ENCODE data around the gene TMEM54. TPM values are rescaled to one million over a fixed set of nuclear protein-coding genes. Genes with fewer than 3 reads are reported as not detected.

Gene TMEM54
- total RNA-seq, 1 experiment from 2014 or later: 26.6 TPM

DNA sequence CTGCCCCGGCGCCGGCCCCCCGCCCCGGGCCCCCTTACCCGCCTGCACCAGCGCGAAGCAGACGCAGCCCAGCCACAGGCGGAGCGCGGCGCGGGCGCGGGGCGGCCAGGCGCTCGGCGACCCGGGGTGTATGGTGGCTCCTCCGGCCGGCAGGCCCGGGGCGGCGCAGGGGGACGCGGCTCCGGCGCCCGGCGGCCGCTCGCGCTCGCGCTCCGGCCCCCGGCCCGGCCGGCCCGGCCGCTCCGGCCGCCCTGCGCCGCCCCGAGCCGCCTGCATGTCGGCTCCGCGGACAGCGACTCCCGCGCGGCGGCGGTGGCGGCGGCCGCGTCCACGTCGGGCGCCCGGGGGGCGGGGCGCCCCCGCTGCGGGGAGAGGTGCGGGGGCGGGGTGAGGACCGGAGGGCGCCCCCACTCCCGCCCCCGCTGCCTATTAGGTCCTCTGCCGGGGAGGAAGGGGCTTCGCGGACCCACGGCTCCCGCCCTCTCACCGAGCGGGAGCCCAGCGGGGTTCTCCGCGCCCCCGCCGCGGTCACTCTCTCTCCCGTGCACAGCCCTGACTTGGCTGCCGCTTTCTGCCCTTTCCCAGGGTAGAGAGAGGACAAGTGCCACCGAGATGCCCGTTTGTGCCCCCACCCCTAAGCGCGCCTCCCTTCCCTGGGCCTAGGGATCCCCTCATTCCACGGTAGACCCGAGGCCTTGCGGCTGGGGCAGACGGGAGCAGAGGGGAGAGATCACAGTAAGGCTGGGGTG is 30.4 kb downstream of the TMEM54 start, which contains the start of gene FNDC5:
Gene FNDC5 (minus strand): TSS at position 298 of the 749 bp plus-strand sequence.
- in situ Hi-C loops (cut with HindIII; ENCODE audit: low sequenced_read_pairs): no loop called here
- no peak for DNase-seq (ENCODE audit: low spot score)

DNA sequence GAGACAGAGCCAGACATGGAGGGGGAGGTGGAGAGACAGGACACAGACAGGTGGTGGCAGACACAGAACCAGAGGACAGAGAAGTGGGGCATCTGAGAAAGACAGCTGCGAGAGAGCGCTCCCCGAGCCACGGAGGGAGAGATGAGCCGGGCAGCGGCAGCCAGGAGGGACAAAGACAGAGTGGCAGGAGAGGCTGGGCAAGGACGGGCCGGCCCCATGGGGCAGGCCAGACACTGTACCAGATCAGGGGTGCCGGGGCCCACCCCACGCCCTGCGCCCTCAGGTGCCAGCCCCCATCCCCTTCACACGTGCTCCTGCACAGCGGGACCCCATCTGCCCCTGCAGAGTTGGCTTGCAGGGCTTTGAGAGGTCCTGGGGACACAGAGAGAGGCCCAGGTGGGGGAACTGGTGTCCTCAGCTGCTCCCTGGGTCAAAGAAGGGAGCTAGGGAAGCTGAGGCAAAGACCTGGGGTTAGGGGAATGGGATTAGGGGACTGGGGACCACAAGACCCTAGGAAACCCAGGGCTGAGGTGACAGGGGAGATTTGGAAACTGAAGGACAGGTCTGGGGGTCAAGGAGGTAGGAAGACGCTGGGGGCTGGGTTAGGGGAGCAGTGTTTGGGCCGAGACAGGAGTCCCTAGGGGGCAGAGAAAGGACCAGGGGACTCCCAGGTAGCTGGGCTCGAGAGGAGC is 31.1 kb downstream of the TMEM54 start:
- in situ Hi-C loops (cut with HindIII; ENCODE audit: low sequenced_read_pairs): no loop called here
- DNase-seq (ENCODE audit: low spot score): peak; percentile 53

DNA sequence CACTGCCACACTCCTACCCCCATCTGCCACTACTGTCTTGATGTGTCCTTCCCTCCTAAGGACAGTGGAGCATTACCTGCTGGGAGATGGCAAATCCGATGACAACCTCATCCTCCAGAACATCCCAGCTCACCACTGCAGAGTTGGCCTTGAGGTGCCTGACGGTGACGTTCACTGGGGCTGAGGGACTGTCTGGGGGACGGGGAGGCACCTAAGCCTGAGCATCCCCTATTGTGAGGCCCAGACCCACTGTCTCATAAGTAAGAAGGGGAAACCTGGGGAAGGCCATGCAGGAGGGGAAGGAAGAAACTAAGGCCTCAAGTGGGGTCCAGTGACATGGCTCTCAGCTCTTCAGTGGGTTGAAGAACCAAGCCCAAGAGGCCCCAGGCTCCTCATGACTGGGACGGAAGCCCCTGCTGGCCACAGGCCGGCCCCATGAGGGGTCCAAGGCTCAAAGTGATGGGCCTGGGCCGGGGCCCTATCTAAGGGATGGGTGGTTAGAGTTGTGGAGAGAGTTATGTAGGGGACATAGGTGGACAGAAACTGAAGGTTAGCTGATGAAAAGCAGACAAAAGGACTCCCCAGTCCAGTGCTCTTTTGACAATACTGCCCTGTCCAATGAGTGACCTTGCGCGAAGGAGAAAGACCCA is 32.3 kb downstream of the TMEM54 start:
- no peak for DNase-seq (ENCODE audit: low spot score)
- in situ Hi-C loops (cut with HindIII; ENCODE audit: low sequenced_read_pairs): no loop called here

DNA sequence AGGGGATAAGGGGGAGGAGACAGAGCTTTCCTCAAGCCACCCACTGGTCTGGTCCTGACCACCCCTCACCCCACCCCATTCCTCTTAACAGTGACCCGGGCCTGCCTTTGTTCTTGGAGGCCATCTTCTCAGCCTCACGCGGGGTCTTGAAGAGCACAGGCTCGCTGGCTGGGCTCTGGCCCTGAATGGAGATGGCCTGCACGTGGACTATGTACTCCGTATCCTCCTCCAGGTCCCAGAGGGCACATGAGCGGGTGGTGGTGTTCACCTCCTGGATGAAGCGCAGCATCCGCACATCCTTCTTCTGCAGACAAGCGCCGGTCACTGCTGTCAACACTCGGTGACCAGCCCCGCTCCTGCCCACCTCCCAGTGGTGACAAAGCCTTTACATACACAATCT is 33.1 kb downstream of the TMEM54 start:
- no peak for DNase-seq (ENCODE audit: low spot score)
- in situ Hi-C loops (cut with HindIII; ENCODE audit: low sequenced_read_pairs): no loop called here

DNA sequence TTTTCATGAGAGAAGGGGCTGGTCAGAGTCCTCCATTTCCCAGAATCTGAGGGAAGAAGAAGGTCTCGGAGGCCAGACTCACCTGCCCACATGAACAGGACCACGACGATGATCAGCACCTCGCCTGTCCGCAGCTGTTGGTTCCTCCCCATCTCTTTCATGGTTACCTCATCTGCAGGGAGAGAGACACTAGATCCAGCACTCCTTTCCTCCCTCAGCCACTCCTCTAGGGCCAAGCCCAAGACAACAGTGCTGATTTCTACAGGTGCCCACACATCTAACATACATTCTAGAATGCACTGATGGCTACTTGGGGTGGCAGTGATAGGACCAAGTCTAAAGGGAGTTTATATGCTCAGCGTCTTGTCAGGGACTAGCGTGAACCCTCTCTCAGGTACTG is 33.5 kb downstream of the TMEM54 start:
- in situ Hi-C loops (cut with HindIII; ENCODE audit: low sequenced_read_pairs): no loop called here
- DNase-seq (ENCODE audit: low spot score): no peak

DNA sequence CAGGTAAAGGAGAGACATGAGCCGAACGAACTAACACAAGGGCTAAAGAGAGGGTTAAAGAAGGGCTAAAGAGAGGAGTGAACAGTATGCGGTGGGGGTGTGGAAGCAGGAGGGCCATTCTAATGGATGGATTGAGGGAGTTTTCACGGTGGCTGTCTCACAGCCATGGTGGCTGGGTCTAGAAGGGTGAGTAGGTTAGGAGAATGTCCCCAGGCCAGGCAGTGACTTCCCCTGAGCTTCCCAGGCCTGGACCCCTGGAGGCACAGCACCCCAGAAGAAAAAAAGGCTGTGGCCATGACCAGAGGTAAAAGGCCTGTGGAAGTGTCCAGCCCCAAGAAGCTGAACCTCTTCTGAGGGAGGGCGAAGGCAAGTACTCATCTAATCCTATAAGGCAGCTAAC is 34.0 kb downstream of the TMEM54 start:
- DNase-seq (ENCODE audit: low spot score): no peak
- in situ Hi-C loops (cut with HindIII; ENCODE audit: low sequenced_read_pairs): no loop called here

DNA sequence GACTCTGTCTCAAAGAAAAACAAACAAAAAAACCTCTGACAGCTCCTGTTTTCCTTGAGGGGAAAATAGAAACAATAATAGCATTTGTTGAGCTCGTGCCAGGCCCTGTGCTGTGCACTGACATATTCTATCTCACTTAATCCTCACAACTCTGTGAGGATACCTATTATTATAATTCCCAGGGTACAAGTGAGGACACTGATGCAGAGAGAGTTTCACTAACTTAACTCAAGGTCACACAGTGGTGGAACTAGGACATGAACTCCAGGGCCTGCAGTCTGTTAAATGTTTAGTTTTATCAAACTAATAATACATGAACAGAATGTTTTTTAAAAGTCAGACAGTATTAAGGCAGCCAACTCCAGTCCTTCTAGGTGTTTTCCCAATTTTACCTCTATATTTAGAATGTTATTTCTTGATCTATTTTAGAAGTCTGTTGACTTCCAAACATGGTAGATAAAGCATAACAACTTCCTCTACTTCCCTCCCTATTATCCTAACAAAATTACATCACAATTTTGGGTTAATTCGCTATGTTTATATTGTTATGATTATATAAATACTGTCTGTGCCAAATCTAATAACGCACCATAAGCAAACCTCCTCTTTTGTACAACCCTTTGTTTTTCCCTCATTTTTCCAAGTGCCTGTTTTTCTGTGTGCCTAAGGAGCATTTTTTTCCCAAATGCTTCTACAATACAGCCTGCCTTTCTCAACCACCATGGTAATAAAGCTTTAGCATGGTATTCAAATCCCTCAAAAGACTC is 35.4 kb downstream of the TMEM54 start:
- in situ Hi-C loops (cut with HindIII; ENCODE audit: low sequenced_read_pairs): no loop called here
- no peak for DNase-seq (ENCODE audit: low spot score)

DNA sequence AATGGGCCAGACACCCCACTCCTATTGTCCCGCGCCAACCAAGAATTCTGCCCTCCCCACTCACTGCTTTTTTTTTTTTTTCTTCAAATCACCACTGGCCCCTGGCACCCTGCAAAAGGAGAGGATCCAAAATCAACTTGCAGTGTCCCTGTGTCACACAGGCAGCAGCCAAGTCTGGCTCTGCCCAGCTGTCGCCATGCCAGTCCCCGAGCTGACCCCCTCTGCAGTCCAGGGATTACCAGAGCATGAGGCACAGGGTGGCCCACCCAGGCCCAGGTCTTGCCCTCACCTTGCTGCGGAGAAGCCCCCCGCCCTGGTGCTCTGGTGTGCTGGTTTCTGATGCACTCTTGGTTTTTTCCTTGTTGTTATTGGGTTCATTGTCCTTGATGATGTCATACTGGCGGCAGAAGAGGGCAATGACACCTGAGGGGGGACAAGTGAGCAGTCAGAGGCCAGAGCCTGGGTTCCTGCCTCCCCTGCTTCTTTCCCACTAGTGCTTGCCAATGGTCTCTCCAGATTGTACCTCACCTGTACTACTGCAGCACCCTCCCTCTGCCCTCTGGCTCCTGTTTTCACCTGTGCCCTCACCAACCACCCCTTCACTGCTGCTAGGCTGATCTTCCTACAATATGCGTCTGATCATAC is 36.7 kb downstream of the TMEM54 start:
- in situ Hi-C loops (cut with HindIII; ENCODE audit: low sequenced_read_pairs): no loop called here
- DNase-seq (ENCODE audit: low spot score): no peak

DNA sequence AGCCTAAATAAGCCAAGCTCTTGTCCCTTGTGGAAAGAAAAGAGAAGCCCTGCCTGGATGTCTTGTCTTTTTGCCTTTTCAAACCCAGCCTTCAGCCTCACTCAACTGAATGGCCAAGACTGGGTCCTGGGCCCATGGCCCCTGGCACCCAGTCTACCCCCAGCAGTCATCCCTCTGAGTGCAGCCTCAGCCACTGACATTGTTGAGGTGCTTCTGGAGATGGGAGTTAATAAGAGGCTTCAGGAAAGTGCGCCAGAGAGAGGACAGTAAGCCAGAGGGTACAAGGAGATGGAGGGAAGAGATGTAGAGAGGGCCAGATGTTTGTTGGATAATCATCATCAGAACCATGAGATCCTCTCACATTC is 37.3 kb downstream of the TMEM54 start:
- in situ Hi-C loops (cut with HindIII; ENCODE audit: low sequenced_read_pairs): no loop called here
- DNase-seq (ENCODE audit: low spot score): no peak

DNA sequence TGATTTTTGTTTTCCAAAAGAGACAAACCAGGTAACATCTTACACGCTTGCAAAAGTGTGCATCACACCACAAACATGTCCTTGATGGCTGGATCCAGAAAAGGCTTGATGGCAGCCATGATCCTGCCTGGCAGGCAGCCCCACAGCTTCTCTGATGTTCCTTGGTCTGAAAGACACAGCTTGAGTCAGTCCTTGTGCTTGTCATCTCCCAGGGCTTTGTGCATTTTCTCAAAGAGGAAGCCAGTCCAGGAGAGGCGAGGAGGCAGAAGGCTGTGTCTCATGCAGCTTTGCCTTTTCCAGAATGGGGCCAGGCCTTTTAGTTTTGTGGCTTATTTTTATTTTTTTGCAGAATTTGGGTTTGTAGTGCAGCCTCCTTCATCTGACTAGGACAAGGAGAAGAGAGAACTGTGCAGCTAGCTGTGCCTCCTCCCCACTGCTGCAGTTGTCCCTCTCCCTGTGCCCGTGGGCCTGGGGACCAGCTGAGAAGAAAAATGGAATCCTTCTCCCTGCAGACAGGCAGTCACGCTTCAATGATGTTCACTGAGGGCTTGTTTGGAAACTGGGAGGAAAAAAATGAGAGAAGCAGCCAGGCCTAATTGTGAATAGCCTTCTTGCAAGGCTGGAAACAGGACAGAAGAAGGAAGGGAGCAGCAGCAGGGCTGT is 37.8 kb downstream of the TMEM54 start:
- in situ Hi-C loops (cut with HindIII; ENCODE audit: low sequenced_read_pairs): no loop called here
- peak; percentile 45 for DNase-seq (ENCODE audit: low spot score)

DNA sequence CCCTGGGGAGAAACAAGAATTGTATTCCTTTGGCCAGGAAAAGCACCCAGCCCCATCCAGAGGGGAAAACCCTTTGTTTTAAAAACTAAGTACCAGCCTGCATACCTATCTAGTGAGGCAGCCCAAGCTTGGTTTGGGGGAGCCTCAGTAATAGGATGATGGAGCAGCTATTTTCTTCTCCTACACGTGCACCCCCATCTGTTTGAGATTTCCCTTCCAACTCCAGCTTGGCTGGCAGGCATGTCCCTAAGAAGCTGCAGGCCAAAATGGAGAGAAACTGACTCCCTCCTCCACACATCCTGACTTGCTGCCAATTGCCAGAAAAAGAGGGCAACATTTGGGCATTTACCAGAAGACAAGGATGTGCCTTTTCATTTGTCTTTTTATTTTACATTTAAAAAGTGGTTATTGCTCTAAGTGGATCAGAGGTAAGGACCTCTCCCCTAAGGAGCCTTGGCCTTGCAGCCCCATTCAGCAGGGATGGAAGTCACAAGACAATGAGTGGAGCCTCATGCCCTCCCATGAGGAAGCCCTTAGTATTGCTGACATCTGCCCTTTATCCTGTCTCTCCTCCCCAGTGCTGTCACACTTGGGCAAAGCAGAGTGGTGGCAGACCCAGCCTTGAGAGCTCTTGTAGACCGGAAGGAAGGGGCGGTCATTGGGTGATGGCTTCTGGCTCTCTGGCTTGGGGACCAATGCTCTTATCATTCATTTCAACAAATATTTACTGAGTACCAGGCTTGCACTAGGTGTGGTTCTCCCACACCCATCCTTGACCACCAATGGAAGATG is 39.1 kb downstream of the TMEM54 start:
- DNase-seq (ENCODE audit: low spot score): peak; percentile 94
- in situ Hi-C loops (cut with HindIII; ENCODE audit: low sequenced_read_pairs): no loop called here

DNA sequence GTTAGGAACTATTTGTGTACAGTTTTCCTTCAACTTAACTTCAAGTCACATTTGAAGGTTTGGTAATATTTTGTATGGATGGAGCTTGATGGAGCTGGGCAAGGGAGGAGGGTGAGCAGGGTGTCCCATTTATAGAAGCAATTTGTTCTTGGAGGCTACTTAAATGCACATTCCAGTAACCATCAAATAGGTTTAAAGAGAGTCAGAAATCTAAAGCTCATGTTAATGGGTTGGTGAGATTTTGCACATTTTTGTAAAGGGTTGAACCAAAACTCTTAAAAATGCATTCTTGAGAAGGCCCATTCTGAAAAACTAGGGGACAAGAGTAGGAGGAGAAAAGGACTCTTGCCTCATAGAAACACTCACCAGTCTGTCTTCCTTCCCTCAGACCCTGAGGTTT is 40.6 kb downstream of the TMEM54 start:
- in situ Hi-C loops (cut with HindIII; ENCODE audit: low sequenced_read_pairs): no loop called here
- no peak for DNase-seq (ENCODE audit: low spot score)

DNA sequence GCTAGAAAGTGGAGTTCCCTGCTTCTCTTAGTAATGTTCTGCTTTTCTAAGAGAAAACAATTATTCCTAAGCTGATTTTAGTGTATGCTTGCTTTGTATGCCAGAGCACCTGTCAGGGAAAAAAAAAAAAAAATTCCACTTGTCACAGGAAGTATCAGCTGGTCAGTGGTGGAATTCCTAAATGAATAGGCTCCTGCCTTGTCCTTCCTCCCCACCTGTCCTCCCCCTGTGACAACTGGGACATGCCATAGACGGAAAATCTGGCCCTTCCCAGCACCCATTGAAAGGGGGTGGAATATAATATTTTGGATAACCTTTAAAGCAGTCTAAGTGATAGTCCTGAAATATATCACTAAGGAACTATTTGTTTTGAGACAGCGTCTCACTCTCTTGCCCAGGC is 41.3 kb downstream of the TMEM54 start:
- in situ Hi-C loops (cut with HindIII; ENCODE audit: low sequenced_read_pairs): no loop called here

DNA sequence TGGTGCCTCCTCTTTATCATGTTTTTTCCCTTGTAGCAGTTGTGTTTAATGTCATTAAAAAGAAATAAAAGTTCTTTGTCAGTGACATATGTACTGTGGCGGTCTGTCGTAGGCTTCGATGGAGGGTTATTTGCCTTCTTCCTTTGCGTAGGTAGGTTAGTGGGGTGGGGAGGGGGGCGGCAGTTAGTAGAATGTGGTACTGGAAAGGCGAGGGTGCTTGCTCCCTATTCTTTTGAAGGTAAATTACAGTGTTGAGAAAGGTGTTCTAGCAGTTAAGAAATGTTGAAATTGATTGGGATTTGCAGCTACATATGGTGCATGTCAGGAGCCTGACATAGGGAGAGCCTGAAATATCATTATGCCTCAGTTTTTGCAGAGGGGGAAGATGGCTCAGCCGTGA is 42.4 kb downstream of the TMEM54 start:
- no peak for DNase-seq (ENCODE audit: low spot score)
- in situ Hi-C loops (cut with HindIII; ENCODE audit: low sequenced_read_pairs): no loop called here

More for the DNA sequence above, 41.3 kb downstream of the TMEM54 start:
- no peak for DNase-seq (ENCODE audit: low spot score)

DNA sequence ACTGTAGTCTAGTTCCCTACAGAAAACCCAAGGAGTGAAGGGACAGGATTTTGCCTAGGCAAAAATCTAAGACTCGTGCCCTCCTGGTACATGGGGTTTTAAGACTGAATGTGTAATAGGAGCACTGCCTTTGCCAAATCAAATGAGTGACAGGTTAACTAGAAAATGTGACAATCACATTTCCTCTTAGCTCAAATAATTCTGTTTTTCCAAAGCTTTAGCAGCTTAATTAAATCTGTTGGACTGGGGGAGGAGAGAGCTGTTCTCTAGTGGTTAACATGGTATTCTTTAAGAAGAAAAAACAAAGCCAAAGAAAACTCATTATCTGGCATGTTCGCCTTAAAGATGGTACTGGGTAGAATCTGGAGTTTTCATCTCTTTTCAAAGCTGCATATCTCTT is 43.1 kb downstream of the TMEM54 start:
- in situ Hi-C loops (cut with HindIII; ENCODE audit: low sequenced_read_pairs): no loop called here
- DNase-seq (ENCODE audit: low spot score): no peak

DNA sequence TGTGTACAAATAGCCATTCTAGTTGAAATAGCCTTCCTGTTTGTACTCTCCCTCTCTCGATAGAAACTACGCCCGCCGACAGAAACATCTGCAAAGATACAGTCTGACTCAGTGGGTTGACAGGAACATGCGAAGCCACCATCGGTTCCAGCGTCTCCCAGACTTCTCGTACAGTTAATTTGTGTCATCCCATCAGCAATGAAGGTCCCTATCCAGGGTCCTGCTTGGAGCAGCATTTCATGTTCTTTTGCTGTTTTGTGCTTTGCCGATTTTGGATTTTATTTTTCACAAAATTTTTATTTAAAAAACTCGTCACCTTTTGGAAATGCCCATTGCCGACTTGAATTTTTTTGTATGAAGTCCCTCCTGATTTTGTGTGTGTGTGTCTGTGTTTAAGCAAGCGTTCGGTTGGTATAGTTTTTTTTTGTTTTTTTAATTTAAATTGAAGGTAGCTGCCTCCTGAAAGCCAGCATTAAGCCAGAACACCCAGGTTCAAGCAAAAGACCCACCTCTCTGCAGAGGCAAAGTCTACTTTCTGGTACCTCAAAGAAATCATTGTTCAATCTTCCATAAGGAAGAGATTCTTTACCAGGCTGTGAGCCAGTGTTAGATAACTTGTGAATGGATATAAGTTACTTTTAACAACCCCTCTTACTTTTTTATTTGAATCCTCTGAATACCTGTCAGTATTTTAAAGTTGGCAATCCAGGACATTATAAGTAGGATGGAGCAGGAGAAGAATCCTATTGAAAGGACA is 45.1 kb downstream of the TMEM54 start:
- DNase-seq (ENCODE audit: low spot score): no peak
- in situ Hi-C loops (cut with HindIII; ENCODE audit: low sequenced_read_pairs): no loop called here

DNA sequence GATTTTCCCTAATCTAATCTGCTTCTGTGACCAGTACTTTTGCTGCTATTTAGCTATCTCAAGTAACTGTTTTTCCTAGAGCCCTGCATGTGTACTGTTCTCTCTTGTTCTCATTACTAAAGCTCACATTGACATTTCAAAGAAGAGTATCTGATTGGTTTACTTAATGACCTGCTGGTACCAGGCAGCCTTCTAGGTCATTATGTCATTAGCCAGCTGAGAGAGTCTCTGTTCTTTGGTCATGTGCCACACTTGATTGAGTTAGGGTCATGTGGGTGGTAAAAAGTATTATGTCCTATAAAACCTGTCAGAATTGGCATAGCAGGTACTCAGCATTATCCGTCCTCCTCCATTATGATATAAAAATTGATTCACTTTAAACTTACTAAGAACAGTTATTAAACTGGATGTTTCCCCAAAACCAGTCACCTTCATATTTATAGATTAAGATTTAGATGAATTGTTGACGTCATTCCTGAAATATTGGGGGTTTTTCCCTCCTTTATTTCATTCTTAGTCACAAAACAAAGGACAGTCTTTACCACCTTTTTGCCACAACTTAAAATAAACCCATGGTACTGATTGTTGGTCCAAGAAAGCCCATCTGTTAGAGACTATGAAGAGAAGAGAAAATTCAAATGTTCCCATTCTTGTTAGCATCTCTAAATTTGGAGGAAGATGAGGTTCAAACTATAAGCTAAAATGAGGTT is 52.7 kb downstream of the TMEM54 start:
- in situ Hi-C loops (cut with HindIII; ENCODE audit: low sequenced_read_pairs): no loop called here

More for the DNA sequence above, 52.7 kb downstream of the TMEM54 start:
- no peak for DNase-seq (ENCODE audit: low spot score)

All from G401 (cell line).